LNCaP clone FGC (cell line): Measurements from ENCODE around the gene HSPA4L.

ENCODE experiments used
- DNase-seq: peaks from one replicate; pipeline ENCODE4 v3.0.0-alpha.2; 2011; ENCODE audit warnings: low read depth
- H3K4me3 ChIP-seq: 2 replicates; pipeline ENCODE4 v1.5.1; 2011; ENCODE audit warnings: mild to moderate bottlenecking, low read depth, low read length, control low read depth
- CTCF ChIP-seq: IDR thresholded peaks from 2 replicates; pipeline ENCODE4 v1.5.1; 2012; ENCODE audit warnings: mild to moderate bottlenecking; ENCODE audit not compliant: control insufficient read depth, insufficient read depth; ENCODE audit errors: extremely low read depth

HSPA4L gene

GRCh38 chr4:127844601-127845116, 62.5 kb downstream of the HSPA4L start:
- TF ChIP-seq CTCF, result no peak
- no peak overlapping the region for H3K4me3 ChIP-seq
- no peak for DNase-seq

GRCh38 chr4:127846061-127846460, 63.9 kb downstream of the HSPA4L start:
- no peak for TF ChIP-seq CTCF
- no peak for DNase-seq
- H3K4me3 ChIP-seq, result no peak overlapping the region

- no peak for TF ChIP-seq CTCF
- DNase-seq, result no peak
- H3K4me3 ChIP-seq, result no peak overlapping the region
Observed at GRCh38 chr4:127846765-127847164, 64.6 kb downstream of the HSPA4L start.

GRCh38 chr4:127849505-127850234, 67.5 kb downstream of the HSPA4L start:
- DNase-seq, result no peak
- H3K4me3 ChIP-seq, result no peak overlapping the region
- no peak for TF ChIP-seq CTCF

- no peak for TF ChIP-seq CTCF
- DNase-seq, result no peak
- no peak overlapping the region for H3K4me3 ChIP-seq
Observed at GRCh38 chr4:127852661-127853060, 70.5 kb downstream of the HSPA4L start.

- TF ChIP-seq CTCF, result no peak
- no peak overlapping the region for H3K4me3 ChIP-seq
- no peak for DNase-seq
Observed at GRCh38 chr4:127856196-127856812, 74.2 kb downstream of the HSPA4L start.
